GM13977 (cell line): ENCODE data around the gene PGGHG.
A peak's percentile ranks its signal among the peaks of the same experiment; 100 is the strongest.

Experiments used
- DNase-seq: peaks from one replicate; pipeline ENCODE4 v3.0.0; 2012; ENCODE audit warnings: low spot score
- in situ Hi-C: fragments of 300-500 bp; cut with MboI; formaldehyde crosslinking; loops from one replicate; pipeline ENCODE4 v1.12.0; 2022; ENCODE audit warnings: low sequenced_read_pairs, low pct_unique_long_range_greater_than_20kb, mixed read lengths, inconsistent platforms; ENCODE audit not compliant: unreplicated experiment
- TF ChIP-seq, protein P1 (sequence below): IDR thresholded peaks from 2 replicates; pipeline ENCODE4 v1.5.1; 2012; ENCODE audit warnings: mild to moderate bottlenecking, control low read depth; ENCODE audit not compliant: insufficient read depth; ENCODE audit errors: extremely low read depth, missing control alignments

The PGGHG gene

DNA sequence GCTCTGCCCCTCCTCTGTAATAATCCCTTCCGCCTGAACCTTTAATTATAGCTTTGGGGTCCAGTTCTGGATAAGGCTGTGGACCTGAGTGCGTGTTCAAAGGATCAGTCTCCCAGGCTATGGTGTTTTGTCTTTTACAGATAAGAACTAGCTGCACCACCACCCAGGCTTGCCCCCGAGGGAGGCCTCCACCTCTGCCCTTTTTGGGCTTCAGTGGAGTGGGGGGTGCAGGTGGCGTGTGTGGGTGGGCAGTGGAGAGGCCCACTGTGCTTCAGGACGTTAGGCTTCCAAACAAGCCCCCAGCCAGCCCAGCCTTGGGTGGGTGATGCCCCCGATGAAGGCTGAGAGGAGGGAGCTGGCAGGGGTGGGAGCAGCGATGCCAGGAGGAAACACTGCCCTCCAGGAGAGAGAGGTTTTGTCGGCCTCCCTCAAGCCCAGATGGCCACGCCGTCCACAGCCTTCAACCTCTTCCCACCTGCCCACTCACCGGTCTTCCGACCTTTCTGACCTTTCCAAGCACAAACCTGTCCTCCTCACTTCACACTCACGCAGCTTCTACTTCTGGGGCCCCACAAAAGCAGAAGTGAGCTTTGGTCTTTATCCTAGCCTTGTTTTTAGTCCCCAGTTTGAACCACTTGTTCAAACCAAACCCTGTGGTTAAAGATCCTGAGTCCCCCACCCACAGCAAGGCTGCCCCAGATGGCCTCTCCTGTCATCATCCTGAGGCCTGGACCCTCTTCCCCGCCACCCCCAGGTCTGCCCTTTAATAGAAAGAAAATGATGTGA, 31.8 kb upstream of the PGGHG start:
- in situ Hi-C loops: no loop called here
- TF ChIP-seq, protein P1, sequence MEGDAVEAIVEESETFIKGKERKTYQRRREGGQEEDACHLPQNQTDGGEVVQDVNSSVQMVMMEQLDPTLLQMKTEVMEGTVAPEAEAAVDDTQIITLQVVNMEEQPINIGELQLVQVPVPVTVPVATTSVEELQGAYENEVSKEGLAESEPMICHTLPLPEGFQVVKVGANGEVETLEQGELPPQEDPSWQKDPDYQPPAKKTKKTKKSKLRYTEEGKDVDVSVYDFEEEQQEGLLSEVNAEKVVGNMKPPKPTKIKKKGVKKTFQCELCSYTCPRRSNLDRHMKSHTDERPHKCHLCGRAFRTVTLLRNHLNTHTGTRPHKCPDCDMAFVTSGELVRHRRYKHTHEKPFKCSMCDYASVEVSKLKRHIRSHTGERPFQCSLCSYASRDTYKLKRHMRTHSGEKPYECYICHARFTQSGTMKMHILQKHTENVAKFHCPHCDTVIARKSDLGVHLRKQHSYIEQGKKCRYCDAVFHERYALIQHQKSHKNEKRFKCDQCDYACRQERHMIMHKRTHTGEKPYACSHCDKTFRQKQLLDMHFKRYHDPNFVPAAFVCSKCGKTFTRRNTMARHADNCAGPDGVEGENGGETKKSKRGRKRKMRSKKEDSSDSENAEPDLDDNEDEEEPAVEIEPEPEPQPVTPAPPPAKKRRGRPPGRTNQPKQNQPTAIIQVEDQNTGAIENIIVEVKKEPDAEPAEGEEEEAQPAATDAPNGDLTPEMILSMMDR: no peak
- peak; percentile 48 for DNase-seq

DNA sequence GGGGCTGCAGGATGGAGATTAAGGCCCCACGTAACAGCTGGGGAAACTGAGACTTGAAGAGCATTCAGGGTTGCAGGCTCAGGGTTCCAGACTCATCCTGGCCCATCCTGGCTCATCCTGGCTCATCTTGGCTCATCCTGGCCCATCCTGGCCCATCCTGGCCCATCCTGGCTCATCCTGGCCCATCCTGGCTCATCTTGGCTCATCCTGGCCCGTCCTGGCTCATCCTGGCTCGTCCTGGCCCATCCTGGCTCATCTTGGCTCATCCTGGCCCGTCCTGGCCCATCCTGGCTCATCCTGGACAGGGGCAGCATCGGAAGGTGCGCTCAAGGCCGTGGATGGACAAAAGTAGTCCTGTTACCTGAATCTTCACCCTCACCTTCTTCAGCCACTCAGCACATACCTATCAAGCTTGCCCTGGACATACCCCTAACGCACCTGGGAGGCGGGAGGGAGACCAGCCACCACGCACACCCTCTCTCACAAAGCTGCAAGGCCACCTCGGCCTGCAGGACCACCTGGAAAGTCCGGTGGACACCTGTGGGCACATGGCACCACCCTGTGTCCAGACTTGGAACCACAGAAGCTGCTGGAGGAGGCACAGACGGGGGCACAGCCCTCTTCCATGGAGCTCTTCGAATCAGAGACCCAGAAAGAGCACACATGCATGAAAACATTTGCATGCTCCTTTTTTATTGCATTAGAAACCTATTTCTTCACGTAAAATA, 31.0 kb upstream of the PGGHG start:
- peak; percentile 38 for DNase-seq
- in situ Hi-C loops: no loop called here
- TF ChIP-seq, protein P1: peak; percentile 52

GRCh38 chr11:259413-259812, 29.5 kb upstream of the PGGHG start:
- in situ Hi-C loops: no loop called here
- TF ChIP-seq, protein P1: no peak
- DNase-seq: no peak

- no peak for DNase-seq
- TF ChIP-seq, protein P1: no peak
- in situ Hi-C loops: no loop called here
Measured at GRCh38 chr11:261624-262023, 27.3 kb upstream of the PGGHG start.

- TF ChIP-seq, protein P1: no peak
- DNase-seq: no peak
- in situ Hi-C loops: no loop called here
Measured at GRCh38 chr11:266676-267439, 22.1 kb upstream of the PGGHG start.

GRCh38 chr11:267491-267994, 21.4 kb upstream of the PGGHG start:
- DNase-seq: peak; percentile 62
- TF ChIP-seq, protein P1: no peak
- in situ Hi-C loops: no loop called here
